DOHH2 (cell line): ENCODE results near the gene TET1.
"Not testable (repeated sequence)": the region's sequence is repeated elsewhere in the genome, so short reads cannot be mapped to it uniquely, and the experiment has no call there.

Experiments
- H3F3A ChIP-seq: fragments of 200-600 bp; sonication (generic), shearing (Covaris generic); 2 replicates; pipeline ENCODE4 v1.6.0; 2016; ENCODE audit warnings: antibody characterized with exemption, mild to moderate bottlenecking; ENCODE audit not compliant: control insufficient read depth, insufficient read depth
- H3K27ac ChIP-seq: fragments of 200-600 bp; sonication (generic); 2 replicates; pipeline ENCODE4 v1.5.1; 2014; ENCODE audit warnings: low read depth, mild to moderate bottlenecking, low read length, moderate library complexity
- H3K27me3 ChIP-seq: fragments of 200-600 bp; sonication (generic); 2 replicates; pipeline ENCODE4 v1.6.1; 2014; ENCODE audit warnings: mild to moderate bottlenecking, low read length, mixed read lengths; ENCODE audit not compliant: control insufficient read depth
- H3K36me3 ChIP-seq: fragments of 200-600 bp; sonication (generic); 2 replicates; pipeline ENCODE4 v1.6.1; 2014; ENCODE audit warnings: mild to moderate bottlenecking, low read length, moderate library complexity, mixed read lengths; ENCODE audit not compliant: control insufficient read depth
- H3K4me1 ChIP-seq: fragments of 200-600 bp; sonication (generic); 2 replicates; pipeline ENCODE4 v1.6.1; 2014; ENCODE audit warnings: mild to moderate bottlenecking, low read length, mixed read lengths; ENCODE audit not compliant: control insufficient read depth
- H3K4me2 ChIP-seq: fragments of 200-600 bp; sonication (generic); 2 replicates; pipeline ENCODE4 v1.6.0; 2014; ENCODE audit warnings: mild to moderate bottlenecking, low read length, moderate library complexity
- H3K4me3 ChIP-seq: fragments of 200-600 bp; sonication (generic); 2 replicates; pipeline ENCODE4 v1.5.1; 2014; ENCODE audit warnings: mild to moderate bottlenecking, low read length, mixed read lengths
- H3K79me2 ChIP-seq: fragments of 200-600 bp; sonication (generic); 2 replicates; pipeline ENCODE4 v1.6.1; 2014; ENCODE audit warnings: mild to moderate bottlenecking, low read length, mixed read lengths; ENCODE audit not compliant: control insufficient read depth
- H3K9me2 ChIP-seq: fragments of 200-600 bp; sonication (generic); replicated peaks from 2 replicates; pipeline ENCODE4 v1.6.1; 2014; ENCODE audit warnings: mild to moderate bottlenecking, low read length, mixed read lengths; ENCODE audit not compliant: control insufficient read depth
- H3K9me3 ChIP-seq: fragments of 200-600 bp; sonication (generic); 2 replicates; pipeline ENCODE4 v1.6.1; 2014; ENCODE audit warnings: antibody characterized with exemption, low read length, mixed read lengths; ENCODE audit not compliant: control insufficient read depth, insufficient read depth
- H4K20me1 ChIP-seq: fragments of 200-600 bp; sonication (generic); 2 replicates; pipeline ENCODE4 v1.6.0; 2014; ENCODE audit warnings: low read depth, mild to moderate bottlenecking, antibody characterized with exemption, low read length, moderate library complexity; ENCODE audit not compliant: control insufficient read depth, insufficient read depth
- EZH2phosphoT487 ChIP-seq: fragments of 200-600 bp; sonication (generic); IDR thresholded peaks from 2 replicates; pipeline ENCODE4 v1.6.1; 2017; ENCODE audit warnings: borderline replicate concordance, mild to moderate bottlenecking, antibody characterized with exemption, low read length, moderate library complexity, mixed read lengths
- TF ChIP-seq, protein P1 (sequence below): fragments of 200-600 bp; sonication (generic); IDR thresholded peaks from one replicate; pipeline ENCODE4 v1.5.1; 2014; ENCODE audit warnings: antibody characterized with exemption, mild to moderate bottlenecking, low read depth, low read length; ENCODE audit not compliant: poor library complexity, severe bottlenecking

The TET1 gene

GRCh38 chr10:68560186-68560942 lies at the start of gene TET1:
Gene TET1 (plus strand): TSS chr10:68560337. CDS start chr10:68572339, 12,002 bp downstream.
- H3K4me2 ChIP-seq = peak within 1 kb of the TSS; percentile 50
- H3K9me3 ChIP-seq = no peaks in the 10 kb centered on the region
- no peaks in the 10 kb centered on the region for H3F3A ChIP-seq
- no peaks in the 10 kb centered on the region for H3K79me2 ChIP-seq
- H4K20me1 ChIP-seq = no peaks in the 10 kb centered on the region
- H3K36me3 ChIP-seq = no peaks in the 10 kb centered on the region
- H3K4me3 ChIP-seq = peak within 1 kb of the TSS; percentile 15; the same call in 1 of the 2 replicates
- H3K9me2 ChIP-seq = no peaks in the 10 kb centered on the region
- H3K27me3 ChIP-seq = peaks cover 30% of the 10 kb centered on the region
- H3K4me1 ChIP-seq = peaks cover 9% of the 10 kb centered on the region; the same call in 1 of the 2 replicates
- no peak within 1 kb of the TSS for H3K27ac ChIP-seq
- no peak for TF ChIP-seq EZH2phosphoT487
- TF ChIP-seq, protein P1, sequence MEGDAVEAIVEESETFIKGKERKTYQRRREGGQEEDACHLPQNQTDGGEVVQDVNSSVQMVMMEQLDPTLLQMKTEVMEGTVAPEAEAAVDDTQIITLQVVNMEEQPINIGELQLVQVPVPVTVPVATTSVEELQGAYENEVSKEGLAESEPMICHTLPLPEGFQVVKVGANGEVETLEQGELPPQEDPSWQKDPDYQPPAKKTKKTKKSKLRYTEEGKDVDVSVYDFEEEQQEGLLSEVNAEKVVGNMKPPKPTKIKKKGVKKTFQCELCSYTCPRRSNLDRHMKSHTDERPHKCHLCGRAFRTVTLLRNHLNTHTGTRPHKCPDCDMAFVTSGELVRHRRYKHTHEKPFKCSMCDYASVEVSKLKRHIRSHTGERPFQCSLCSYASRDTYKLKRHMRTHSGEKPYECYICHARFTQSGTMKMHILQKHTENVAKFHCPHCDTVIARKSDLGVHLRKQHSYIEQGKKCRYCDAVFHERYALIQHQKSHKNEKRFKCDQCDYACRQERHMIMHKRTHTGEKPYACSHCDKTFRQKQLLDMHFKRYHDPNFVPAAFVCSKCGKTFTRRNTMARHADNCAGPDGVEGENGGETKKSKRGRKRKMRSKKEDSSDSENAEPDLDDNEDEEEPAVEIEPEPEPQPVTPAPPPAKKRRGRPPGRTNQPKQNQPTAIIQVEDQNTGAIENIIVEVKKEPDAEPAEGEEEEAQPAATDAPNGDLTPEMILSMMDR = no peak

- H3K9me2 ChIP-seq, H3K27ac ChIP-seq, H3K79me2 ChIP-seq, H3K4me1 ChIP-seq, H3K9me3 ChIP-seq, H3K4me3 ChIP-seq, H3F3A ChIP-seq, H4K20me1 ChIP-seq, H3K36me3 ChIP-seq, H3K4me2 ChIP-seq, H3K27me3 ChIP-seq: not testable (repeated sequence)
These were observed 43.9 kb upstream of the TET1 start for GRCh38 chr10:68516216-68516615.

DNA sequence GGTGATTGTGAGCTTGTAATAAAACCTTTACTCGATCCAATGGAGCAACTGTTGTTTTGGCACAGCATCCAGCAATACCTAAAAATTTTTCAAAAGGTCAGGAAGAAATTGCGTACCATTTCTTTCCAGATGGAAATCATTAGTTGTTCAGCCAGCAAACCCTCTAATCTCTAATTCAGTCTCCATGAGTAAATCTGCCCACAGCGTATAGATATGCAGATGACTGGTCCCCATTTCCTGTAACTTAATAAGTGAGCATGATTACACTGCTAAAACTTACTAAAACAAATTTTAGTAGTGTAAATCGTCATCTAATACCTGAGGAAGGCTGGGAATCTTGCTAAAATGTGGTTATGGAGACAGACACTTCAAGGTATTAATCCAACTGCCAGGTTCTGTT lies 43.4 kb upstream of the TET1 start:
- no peaks in the 10 kb centered on the region for H3K4me1 ChIP-seq
- 0 out of 2 replicates have a peak, but pooled peaks cover 3% of the 10 kb centered on the region for H3K36me3 ChIP-seq
- H3K27me3 ChIP-seq = no peaks in the 10 kb centered on the region
- no peak overlapping the region for H3K4me3 ChIP-seq
- no peaks in the 10 kb centered on the region for H4K20me1 ChIP-seq
- H3K79me2 ChIP-seq = no peaks in the 10 kb centered on the region
- no peaks in the 10 kb centered on the region for H3K9me2 ChIP-seq
- H3K9me3 ChIP-seq = no peaks in the 10 kb centered on the region
- no peak for TF ChIP-seq EZH2phosphoT487
- TF ChIP-seq, protein P1 = no peak
- H3K27ac ChIP-seq = no peak overlapping the region
- H3K4me2 ChIP-seq = no peak overlapping the region
- H3F3A ChIP-seq = no peaks in the 10 kb centered on the region

- Histone ChIP-seq H3K36me3 (0 out of 2 replicates have a peak, but pooled peaks cover 3% of the 10 kb centered on the region), H3K9me2 (no peaks in the 10 kb centered on the region), H3K9me3 (no peaks in the 10 kb centered on the region), H3K27ac (no peak overlapping the region), H3K79me2 (no peaks in the 10 kb centered on the region), H4K20me1 (no peaks in the 10 kb centered on the region), H3K4me2 (no peak overlapping the region), H3K27me3 (no peaks in the 10 kb centered on the region), H3K4me1 (no peaks in the 10 kb centered on the region), H3K4me3 (no peak overlapping the region), H3F3A (no peaks in the 10 kb centered on the region)
- TF ChIP-seq, protein P1 = no peak
- no peak for TF ChIP-seq EZH2phosphoT487
These were observed 42.9 kb upstream of the TET1 start for GRCh38 chr10:68517188-68517587.

DNA sequence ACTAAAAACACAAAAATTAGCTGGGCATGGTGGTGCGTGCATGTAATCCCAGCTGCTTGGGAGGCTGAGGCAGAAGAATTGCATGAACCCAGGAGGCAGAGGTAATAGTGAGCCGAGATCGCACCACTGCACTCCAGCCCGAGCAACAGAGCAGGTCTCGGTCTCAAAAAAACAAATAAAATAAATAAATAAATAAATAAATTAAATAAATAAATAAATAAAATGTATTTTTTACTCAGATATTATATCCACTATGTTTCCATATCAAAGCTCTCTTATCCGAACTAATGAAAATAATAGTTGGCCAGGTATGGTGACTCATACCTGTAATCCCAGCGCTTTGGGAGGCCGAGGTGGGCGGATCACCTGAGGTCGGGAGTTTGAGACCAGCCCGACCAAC lies 41.5 kb upstream of the TET1 start:
- H4K20me1 ChIP-seq, H3K4me2 ChIP-seq, H3K36me3 ChIP-seq, H3K4me1 ChIP-seq, H3F3A ChIP-seq, H3K79me2 ChIP-seq, H3K9me2 ChIP-seq, H3K27ac ChIP-seq, H3K4me3 ChIP-seq, H3K27me3 ChIP-seq, H3K9me3 ChIP-seq: not testable (repeated sequence)
